CD4-positive, alpha-beta T cell treated with Interleukin-21 for 1 hour (primary cell): Measurements from ENCODE around the gene FAM76B.

ENCODE experiments used
- DNase-seq: peaks from one replicate; pipeline ENCODE4 v3.0.0-alpha.2; 2020

Gene FAM76B

DNA sequence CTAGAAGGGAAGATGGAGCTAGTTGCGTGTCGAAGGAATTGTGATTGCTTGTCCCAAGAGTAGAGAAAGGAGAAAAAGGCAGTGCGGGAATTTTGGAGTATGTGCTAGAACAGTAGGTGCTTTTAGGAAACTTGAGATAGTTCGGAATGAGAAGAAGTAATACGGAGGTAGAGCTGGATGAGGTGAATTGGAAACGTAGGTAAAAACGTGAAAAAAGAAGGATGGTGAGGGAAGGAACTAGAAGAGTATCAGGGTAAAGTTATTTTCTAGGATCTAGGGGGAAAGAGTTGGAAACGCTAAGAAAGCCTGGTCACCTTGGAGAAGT lies 2.1 kb upstream of the FAM76B start:
- DNase-seq = no peak

DNA sequence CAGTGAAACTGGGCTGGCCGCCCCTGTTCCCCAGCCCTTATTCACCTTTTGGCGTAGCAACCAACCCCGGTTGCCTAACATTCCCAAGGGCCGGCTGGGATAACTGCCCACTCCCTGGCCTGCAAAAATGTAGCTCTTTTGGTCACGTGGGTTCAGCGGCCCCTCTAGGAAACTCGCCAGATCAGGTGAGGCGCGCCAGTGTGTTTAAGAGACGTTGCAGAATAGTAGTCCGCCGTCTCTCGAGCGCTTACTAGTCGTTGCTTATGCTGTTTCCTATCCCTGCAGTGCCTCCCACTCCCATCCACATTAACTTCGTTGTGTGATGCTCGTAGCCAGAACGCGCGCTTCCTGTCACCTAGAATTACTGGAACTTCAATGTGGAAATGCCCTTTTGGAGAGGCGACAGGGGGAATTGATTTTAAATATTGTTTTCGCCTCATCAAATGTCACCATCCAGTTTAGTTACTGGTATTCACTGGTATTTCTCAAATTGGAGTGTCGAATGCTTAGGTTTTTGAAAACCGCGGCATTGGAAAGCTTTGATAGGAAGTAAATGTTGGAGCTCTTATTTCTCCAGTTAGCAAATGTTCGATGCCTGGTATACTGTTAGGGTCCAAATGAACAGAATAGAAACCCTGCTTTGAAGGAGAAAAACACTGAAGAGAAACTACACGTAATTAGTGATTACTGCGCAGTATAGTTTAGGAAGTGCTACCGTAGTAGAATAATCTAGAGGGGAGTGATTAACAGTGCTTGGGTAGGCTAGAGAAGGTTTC lies 1.5 kb upstream of the FAM76B start:
- DNase-seq = peak; percentile 62

DNA sequence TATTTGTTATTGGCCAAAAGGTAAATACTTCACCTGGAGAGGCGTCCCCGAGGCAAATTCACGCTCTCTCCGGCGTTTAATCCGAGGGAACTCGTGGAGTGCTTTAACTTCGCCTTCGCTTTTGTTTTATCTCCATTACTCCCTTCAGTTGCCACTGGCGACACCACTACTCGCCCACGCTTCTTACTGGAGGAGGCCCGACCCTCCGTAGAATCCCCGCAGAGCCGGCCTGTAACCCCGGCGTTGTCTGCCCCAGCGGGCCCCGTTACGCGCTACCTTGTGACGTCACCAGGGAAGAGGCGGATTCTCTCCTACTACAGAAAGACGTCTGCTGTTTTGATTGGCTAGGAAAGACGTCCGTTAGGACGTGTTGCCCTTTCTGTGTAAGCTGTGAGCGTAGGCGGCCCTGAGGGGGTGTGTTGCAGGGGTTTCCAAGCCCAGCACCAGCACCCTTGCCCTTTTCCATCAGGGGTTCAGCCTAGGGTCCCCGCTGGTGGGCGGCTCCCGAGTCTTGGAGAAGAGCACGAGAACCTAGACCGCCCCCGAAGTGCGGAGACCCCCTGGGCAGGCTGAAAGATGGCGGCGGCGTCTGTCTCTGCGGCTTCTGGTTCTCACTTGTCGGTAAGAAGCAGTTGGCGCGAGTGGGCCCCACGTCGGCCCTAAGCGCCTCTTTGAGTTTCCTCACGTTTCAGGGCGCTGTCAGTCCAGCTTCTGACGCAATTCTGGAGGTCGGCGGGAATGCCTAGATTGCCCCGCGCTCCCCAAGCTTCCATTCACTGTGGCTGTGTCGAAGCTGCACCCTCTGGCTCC lies 746 bp upstream of the FAM76B start, which contains the start of gene CEP57:
Gene CEP57 (plus strand): TSS at position 376 of the 810 bp plus-strand sequence. CDS start 201 bp downstream, at position 577.
- peak; percentile 96 for DNase-seq

DNA sequence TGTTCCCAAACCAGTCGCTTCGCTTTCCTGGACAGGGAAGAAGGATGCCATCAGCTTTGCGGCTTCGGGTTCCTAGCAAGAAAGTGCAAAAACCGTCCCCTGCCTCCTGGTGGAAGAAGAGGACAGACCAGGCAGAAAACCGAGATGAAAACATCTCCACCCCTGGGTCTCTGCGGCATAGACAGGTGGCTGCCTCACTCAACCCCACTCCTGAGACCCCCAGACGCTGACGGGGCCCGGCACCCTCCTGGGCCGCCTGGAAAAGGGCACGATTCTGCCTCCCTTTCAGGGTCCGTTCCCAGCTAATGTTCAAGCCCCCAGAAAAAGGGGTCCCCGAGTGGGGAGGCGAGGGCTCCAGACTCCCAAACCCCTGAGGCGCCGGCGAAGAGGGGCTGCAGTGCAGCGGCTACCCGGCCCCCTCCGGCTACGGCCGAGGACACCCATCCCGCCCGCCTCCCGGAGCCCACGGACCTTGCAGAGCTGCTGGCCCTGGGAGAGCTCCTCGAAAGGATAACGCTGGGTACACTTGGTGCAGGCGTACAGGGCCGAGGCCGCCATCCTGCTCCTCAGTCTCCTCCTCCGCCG lies 569 bp downstream of the FAM76B start:
- DNase-seq = peak; percentile 28

DNA sequence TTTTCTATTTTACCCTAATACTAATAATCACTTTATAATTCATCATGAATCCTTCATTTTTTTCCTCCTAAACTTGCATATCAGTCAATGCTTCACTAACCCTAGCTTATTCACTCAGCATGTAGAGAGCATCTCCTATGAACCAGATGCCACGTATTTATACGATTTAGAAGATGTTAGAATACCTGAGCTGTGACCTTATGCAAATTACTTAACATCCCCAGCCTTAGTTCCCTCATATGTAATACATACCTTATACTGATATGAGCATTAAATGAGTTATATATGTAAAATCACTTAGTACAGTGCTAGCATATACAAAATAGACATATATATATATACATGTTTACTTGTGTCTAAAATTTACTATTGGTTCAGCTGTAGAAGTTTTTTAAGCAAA lies 9.0 kb downstream of the FAM76B start:
- DNase-seq = no peak

DNA sequence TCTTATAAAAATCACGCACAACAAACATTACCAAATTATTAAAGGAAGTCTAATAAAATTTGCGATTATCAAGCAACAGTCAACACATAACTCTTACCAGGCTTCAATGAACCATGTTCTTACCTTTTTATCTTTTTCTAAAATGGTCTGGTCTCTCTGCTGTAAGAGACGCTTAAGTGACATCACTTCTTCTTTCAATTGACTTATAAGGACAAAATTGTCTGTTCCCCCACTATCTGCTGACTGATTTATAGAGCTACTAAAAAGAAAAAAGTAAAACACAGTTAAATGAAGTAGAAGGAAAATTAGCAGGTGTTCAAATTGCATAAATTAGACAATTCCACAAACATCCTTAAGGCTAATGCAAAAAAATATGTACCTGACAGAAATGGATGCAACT lies 10.9 kb downstream of the FAM76B start:
- DNase-seq = no peak

DNA sequence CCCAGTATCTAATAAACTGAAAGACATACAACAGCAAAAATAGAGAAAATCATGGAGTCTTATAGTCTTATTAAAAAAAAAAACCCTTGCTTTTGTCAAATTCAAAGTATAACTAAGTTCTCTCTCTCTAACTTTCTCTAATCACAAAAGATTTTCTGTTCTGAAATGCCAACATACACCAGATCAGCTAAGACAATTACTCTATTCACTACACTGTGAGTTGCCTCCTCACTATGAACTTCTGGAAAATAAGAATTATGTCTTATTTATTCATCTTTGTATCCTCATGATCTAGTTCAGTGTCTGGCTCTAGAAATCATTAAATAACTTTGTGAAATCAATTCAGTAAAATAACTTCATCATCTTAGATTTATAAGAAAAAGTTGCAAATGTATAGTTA lies 12.7 kb downstream of the FAM76B start:
- no peak for DNase-seq

DNA sequence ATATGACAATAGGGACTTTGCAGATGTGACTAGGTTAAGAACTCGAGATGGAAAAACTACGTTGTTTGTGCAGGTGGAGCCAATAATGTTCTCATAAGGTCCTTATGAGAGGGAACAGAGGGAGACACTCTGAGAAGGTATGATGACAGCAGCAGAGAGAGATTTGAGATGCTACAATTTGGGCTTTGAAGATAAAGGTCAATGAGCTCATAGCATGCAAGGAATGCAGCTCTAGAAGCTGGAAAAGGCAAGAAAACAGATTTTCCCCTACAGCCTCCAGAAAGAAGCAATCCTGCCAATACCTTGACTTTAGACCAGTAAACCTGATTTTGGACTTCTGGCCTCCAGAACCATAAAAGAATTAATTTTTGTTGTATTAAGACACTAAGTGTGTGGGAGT lies 21.1 kb downstream of the FAM76B start:
- DNase-seq = no peak

DNA sequence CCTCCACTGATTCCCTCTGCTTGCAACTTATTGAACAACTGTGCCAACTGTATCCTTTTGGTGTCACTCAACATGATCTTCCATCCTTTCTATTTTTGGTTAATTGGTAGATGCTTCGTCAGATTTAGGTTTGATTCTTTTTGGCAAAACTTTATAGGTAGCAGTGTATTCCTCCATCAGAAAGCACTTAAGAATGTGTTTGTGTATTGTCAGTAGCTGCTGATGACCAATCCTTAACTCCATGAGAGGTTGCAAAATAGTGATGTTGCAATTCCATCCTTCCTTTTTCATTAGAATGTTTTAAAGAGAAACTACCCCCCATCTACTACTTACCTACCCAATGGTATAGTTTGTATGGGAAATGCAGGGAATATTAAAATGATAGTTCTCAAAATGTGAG lies 22.1 kb downstream of the FAM76B start:
- no peak for DNase-seq

DNA sequence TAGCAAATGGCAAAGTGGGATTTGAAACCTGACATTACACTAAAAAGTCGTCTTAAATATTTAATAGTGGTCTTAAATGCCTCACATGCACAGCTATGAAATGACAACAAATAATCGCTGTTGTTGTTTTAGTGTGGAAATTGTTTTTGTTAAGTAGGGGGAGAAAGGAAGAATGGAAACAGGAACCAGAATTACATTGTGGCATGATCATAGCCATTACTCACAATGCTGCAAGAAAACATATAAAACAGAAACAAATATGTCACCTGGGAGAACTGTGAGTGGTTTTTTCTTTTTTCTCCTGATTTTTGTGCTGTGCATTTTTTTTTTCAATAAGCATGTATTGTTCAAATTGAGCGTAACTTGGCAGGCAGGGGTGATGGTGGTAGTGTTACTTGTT lies 22.9 kb downstream of the FAM76B start:
- no peak for DNase-seq

DNA sequence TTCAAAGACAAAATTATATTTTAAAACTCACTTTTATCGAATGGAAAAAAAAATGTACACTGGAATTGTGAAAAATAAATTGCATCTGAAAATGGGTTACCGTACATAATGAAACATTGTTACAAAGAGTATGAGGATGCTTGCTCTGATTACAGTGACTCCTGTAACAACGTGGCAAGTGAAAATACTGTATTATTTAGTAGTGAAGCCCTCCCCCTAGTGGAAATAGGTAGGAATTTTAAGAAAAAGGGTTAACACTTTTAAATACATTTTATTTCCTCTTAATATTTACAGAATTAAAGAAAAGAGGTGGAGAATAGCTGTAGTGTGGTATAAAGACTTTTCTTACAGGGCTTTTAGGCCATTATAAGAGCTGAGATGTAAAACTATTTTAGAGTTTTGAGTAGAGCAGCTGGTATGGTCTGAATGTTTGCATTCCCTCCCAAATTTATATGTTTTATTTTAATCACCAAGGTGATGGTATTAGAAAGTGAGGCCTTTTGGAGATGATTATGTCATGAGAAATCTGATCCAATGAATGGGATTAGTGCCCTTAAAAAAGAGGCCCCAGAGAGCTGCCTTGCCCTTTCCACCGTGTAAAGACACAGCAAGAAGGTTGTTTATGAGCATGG lies 25.2 kb downstream of the FAM76B start:
- peak; percentile 75 for DNase-seq

DNA sequence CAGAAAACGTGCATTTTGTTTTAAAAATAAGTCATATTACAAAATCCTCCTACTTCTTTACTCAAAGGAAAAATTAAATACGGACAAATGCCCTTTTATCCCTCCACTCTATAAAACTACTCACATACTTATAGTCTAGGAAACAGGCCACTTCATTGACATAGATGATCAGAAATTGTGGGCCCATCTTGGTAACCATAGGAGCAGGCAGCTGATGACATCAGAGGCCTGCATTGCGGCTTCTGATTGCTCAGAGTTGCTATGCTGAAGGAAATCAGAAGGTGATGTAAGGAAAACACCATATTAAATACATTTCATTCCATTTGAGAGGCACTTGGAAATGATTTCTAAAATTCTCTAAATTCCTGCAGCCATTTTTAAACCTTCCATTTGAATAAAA lies 27.0 kb downstream of the FAM76B start:
- DNase-seq = no peak

DNA sequence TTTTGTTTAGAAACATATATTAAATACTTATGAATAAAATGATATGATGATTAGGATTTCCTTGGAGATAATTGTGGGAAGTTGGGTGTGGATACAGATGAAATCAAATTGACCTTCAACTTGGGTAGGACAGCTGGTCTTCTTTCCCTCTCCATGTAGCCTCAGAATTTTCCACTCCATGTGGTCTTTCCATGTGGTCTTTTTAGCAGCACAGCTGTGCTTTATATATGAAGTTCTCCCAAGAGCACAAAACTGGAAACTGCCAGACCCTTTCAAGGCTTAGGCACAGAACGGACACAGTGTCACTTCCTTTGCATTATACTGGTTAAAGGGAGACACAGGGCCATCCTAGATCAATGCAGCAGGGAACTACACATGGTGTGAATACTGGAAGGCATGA lies 28.6 kb downstream of the FAM76B start:
- DNase-seq = no peak

DNA sequence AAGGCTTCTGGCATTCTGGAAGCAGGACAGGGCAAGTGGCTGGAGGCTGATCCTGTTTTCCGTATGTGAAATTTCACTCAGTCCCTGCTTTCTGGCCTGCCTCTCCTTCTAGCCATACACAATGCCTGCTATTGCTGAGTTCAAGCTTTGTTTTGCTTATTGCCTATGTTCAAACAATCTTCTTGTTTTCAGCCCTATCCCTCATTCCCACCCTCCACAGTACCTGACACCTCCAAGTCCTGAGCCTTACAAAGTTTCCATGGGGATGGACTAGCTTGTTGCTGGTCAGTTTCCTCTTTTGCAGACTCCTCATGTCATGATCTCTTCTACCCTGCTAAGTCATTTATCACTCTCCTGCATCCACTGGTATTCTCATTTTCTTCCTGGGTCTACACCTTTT lies 38.1 kb downstream of the FAM76B start:
- no peak for DNase-seq

DNA sequence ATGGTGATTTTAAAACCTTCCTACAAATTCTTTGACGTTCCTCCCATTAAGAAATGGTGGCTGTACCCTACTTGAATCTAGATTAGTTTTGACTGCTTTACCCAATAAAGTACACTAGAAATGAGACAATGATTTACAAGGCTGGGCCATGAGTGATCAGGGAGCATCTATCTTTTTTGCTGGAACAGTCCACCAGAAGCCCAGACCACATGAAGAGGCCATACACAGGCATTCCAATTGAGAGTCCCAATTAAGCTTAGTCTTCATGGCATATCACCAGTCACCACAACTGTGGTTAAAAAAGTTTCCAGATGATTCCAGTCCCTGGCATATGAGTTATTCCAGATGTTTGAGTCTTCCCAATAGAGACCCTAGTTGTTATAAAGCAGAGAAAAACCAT lies 39.5 kb downstream of the FAM76B start:
- no peak for DNase-seq

DNA sequence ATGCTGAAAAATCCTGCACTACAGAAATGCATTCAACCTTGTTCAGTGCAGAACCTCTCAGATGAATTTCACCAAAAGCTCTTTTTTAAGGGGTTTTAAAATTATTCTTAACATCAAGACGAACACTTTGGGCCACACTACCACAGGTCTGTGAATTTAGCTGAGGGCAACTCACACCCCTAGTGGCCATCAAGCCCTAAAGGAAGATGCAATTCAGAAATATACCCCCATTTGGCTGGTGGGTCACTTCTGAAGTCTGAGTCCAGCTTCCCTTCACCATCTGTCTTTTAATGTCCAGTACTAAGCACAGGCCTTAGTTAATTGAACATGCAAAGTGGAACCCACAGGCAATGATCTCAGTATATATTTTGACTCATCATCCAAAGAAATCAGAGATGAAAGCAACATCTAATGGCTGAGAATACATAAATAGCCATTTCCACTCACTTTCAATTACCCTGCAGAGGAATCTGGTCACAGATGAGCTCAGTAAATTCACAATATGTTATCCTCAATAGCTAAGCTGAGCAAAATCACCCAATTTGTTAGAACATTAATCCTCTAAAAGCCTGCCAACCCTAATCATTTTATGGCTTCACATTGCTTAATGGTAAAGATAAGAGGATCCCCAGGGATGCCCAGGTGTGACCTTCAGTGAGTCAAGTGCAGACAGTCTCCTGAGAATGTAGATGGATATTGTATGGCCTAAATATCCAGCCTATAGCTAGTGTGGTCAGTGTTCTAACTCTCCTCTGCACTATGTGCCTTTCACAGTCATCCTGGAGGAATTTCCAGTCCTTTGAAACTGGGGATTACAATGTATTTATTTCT lies 50.3 kb downstream of the FAM76B start:
- DNase-seq = no peak

DNA sequence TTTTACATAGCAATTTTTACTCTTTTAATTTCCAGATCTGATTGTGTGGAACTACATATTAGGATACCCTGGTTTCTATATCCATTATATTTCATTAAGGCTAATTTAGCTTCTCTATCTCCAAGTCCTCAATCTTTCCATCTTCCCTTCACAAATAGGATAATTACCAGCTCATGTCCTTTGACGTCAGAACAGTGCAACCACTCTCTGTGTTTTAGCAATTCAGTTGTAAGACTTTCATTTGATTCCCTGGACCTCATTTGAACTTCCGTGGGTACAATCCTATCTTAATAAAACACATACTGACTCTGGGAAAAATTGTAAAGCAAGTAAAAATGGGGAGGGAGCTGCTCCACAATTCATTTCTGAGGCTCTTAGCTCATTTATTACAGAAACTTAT lies 52.8 kb downstream of the FAM76B start:
- DNase-seq = no peak

DNA sequence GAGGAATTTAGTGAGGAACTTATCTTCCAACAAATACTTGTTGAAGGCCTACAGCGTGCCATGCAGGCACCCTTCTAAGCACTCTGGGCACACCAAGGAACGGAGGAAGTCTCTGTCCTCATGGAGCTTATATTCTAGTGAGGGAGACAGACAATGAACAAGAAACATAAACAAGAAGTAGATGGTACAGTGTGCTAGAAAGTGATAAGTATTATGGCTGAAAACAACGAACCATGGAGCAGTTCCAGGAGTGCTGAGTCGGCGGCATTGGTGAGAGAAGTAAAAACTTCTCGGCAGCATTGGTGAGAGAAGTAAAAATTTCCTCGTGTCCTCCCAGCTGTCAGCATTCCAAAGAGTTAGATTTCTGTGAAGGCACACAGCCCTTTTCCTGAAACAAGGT lies 53.2 kb downstream of the FAM76B start:
- DNase-seq = no peak

DNA sequence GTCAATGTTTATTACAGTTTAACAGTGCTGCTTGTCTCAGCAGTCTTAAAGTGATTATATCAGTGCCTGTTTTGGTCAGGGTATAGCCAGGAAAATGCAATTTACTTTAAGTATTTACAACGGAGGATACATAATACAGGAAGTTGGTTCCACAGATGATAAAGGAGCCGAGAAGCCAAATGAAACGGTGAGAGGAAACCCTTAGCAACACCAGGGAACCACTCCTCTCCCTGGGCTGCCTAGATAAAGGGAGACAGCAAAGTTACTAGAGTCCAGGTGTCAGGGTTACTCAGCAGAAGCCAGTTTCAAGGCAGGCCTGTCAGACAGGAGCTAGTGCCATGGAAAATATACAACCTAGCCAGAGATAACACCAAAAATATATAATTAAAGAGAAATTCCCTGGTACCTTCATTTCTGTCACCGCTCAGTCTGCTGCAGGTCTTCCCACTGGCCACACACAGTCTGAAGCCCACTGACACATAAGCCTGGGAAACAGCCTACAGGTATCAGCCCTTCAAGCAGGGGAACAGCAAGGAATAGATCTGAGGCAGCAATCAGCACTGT lies 55.5 kb downstream of the FAM76B start:
- DNase-seq = no peak

DNA sequence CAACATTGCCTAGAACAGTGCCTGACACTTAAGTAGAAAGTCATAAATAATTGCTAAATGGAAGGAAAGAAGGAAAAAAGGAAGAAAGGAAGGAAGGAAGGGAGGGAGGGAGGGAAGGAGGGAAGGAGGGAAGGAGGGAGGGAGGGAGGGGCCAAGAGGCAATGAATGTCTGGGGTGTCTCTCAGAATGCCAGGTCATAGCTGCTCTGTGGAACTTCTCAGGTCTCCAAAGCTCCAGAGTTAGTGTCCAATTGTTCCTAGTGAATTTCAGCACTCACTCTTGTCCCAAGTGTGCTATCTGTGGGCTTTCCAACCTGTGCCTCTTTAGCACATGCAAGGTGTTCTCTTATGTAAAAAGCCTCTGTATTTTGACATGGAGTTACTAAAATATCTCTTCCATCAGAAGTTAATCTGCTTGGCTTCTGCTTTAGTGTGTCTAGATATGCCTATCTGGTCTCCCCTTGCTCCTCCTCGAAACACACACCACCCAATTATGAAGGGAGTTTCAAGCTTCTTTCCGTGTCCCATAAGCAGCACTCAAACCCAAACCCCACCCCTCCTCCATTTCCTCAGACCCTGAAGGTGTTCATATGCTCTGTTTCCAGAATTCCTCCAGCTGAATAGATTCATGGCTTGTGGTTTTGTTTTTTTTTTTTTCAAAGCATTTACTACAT lies 56.5 kb downstream of the FAM76B start:
- no peak for DNase-seq

DNA sequence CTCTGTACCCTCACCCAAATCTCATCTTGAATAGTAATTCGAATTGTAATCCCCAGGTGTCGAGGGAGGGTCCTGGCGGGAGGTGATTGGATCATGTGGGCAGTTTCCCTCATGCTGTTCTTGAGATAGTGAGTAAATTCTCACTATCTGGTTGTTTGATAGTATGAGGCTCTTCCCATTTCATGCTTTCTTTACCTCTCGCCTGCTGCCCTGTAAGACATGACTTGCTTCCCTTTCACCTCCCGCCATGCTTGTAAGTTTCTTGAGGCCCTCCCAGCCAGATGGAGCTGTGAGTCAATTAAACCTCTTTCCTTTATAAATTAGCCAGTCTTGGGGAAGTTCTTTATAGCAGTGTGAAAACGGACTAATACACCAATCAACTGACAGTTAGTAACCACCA lies 60.1 kb downstream of the FAM76B start:
- DNase-seq = no peak

DNA sequence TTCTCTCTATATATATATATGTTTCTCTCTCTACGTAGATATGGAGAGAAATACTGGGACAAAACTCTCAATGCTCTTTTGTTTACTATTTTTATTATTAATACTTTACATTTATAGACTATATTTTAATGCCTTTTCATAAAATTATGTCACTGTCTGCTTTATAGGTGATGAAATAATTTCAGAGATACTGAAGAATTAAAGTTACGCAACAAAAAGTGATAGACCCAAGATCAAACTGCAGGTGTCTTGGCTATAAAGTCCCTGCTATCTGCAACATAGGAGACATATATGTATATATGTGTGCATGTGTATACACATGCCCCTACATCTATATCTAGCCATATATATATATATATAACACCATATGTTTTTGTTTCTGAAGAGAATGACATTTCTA lies 60.8 kb downstream of the FAM76B start:
- no peak for DNase-seq
